NCI-H1436 treated with DMSO at 0.1 percent for 48 hours (cell line): ENCODE results near the gene TMEM260.

ENCODE experiments used
- DNase-seq: peaks from one replicate; lab custom pipeline; 2025; lab: John Stamatoyannopoulos, UW

The TMEM260 gene

DNA sequence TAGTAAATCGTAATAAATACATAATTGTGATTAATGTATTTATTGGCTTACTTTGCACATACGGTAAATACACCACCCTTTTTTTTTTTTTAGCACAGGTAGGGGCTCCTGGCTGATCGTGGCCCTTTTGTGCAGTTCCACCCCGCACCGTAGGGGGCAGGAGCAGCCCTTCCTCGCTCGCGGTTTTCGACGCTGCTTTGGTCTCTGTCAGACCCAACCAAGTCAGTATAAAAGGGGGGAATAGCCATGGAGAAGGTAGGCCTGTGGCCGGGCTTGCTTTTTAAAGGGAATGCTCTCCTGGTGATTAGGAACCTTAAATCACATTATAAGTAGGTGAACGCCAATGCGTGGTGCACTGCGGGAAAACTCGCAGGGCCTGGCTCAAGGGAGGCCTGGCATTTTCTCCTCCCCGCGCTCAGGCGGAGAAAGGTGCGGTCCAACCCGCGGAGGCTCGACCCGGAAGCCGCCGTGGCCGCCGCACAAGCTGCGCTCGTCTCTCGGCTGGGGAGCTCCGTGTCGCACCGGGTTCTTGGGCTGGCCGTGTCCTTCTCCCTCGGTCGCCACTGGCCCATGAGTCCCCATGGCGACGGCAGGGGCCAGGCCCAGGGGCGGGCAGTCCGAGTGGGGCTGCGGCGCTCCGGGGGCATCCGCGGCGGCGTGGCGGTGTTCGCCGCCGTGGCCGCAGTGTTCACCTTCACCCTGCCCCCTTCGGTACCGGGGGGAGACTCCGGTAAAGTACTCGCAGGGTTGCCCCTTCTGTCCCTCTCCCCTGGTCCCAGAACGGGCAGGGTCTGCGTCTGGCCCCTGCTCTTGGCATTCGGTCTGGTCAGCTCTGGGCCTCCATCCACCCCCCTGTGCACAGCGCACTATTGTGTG lies at the start of gene TMEM260:
Gene TMEM260 (plus strand): TSS at position 454 of the 876 bp plus-strand sequence. CDS start 117 bp downstream, at position 571.
- DNase-seq, result peak; percentile 61

DNA sequence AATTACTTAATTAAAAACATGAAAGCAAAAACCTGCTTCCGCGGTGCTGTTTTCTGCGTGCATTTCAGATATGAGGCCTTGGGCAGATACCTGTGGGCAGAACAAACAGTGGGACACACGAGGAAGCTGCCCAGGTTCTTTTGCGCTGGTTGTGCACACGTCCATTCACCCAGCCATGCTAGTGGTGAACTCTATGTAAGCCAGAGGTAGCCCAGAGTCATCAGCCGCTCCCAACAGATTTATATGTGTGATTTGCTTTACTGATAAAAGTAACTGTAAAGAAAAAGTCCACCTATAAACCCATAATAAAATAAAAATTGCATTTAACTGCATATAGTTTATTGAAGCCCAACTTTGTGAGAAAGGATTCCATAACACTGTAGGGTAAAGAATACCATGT lies 47.1 kb upstream of the TMEM260 start:
- no peak for DNase-seq

DNA sequence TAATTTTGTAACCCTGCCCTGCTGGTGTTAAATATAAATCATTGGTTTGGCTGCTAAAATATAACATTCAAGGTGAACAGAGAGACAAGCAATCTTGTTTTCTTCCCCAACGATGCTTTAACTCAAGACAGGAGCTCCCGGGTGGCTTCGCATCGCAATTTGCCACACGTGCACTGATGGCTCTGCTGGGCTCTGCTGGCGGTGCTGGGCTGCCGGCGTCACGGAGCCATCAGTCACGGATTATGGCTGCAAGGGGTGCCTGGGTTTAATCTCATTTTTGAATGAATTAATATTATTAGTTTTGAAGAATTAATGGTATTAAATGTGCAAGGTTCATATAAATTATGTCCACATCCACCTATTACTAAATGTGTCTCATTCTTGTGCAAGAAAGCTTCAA lies 44.9 kb upstream of the TMEM260 start:
- no peak for DNase-seq

DNA sequence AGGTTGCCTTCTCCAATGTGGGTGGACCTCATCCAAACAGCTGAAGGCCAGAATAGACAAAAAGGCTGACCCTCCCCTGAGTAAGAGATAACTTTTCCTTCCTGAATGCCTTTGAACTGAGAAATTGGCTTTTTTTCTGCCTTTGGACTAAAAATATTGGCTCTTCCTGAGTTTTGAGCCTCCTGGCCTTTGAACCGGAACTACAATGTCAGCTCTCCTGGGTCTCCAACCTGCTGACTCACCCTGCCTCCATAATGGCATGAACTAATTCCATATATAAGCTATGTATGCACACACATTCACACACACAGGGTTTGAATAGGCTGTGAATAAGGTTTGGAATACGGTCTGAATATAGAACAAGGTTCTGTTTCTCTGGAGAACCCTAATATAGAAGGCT lies 39.7 kb upstream of the TMEM260 start:
- DNase-seq, result no peak

DNA sequence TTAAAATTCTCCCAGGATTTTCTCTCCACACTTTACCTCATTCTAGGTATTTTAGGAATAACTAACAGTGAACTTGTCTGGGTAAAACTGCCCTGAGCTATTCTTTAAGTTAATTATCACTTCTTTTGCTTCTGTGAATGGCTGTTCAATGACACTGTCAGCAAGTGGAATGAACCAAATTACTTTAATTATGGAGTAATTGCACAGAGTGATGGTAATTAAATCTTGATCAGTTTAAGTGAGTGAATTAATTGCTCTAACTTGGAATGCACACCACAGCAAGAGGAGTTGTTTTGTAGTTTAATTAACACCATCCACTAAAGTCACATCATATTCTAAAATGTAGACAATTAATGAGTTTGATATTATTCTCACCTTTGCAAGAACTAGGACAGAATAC lies 36.2 kb upstream of the TMEM260 start:
- DNase-seq, result no peak

DNA sequence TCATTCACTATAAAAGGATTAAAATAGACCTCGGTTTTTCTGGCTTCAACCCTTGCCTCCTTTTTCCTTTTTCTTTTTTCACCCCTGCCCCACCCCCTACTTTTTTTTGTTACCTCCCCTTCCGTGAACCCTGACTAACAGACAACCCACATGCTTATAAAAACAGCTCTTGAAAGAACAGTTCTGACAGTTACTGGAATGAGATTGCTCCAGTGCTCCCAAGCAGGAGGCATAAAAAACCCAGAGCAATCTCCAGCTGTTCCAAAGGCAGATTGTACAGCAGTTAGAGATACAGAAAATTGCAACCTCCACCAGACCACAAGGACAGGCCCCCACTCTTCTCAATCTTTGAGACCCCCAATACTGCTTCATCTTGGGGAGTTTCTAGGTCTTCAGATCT lies 29.9 kb upstream of the TMEM260 start:
- DNase-seq, result no peak

DNA sequence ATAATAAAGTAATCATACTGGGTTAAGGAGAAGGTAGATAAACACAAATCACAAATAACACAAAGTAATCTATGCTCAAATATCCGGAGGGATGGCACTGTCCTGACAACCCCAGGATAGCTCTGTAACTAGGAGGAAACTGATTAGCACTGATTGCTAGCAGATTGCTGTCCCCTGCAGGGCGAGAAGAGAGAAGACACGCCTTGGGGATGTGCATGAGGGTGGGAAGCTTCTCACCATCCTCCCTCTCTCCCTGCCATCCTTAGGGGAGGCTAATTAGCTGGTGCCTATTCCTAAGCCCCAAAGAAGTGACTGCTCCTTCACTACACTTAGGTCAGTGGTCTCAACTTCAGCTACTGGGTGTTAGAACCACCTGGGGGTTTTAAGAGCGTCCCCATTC lies 27.0 kb upstream of the TMEM260 start:
- DNase-seq, result no peak

DNA sequence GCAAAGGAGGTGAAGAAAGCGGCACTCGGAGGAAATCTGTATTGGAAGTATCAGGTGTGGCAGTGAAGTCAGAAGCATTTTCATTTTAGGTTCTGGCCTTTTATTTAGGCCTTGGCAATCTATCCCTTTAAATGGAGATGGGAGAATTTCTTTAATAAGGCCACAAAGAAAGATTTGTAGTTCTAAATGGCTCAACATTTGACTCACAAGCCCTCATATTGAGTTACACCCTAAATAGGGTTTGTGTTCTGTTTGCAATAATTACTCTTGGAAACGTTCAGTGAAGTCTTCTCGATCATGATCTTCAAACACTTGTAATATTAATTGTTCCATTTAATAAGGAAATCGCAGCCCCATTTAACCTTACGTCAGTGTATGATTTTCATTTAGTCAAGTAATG lies 25.3 kb upstream of the TMEM260 start:
- DNase-seq, result no peak

DNA sequence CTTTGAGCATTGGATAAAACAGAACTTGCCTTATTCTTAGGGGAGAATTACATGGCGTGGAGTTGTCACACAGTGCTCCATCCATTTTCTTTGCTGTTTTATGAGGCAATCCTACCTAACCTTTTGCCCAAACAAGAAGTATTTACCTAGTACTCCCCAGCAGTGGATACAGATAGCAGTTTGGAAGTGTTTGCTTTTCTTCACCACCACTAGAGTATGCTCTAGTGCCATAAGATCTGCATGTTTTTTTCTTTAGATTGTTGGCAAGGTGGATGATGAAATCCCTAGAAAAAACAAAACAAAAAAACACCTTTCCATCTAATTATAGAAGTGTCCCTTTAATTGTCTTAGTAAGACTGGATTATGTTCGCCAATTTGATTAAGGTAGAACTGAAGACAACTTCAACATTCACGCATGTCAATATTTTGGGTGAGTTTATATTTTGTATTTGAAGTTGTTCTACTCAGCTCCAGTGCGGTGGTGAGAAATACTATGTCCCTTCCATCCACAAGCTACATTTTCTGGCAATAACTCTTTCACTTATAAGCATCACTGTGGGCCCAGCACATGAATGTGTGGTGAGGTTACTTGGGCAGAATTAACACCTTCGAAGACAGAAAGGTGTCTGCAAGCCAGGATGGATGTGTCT lies 23.6 kb upstream of the TMEM260 start:
- DNase-seq, result peak; percentile 32

DNA sequence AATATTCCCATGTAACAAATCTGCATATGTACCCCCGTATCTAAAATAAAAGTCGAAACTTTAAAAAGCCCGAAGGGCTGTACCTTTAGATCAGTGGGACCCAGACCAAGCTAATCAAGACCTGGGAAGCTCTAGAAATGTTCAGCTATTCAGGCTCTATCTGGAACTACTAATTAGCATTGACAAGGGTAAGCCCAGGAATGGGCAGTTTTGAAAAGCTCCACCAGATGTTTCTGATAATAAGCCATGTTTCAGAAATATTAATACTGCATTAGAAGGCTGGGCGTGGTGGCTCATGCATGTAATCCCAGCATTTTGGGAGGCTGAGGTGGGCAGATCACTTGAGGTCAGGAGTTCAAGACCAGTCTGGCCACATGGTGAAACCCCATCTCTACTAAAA lies 20.4 kb upstream of the TMEM260 start:
- DNase-seq, result no peak

DNA sequence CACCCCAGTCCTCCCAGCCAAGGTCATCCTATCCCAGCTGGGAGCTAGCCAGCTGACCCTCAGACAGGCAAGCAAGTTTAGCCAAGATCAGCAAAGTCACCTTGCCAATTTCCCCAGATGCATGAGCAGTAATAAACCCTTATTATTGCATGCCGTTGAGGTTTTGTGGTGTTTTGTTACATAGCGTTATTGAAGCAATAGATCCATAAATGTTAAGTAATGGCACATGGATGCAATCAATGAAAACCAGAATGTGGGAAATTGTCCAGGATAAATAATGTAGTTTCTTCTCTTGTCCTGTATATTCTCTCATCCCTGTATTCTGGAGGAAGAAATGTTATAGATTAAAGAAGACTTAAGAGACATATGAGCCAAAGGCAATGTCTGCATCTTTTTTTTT lies 18.0 kb upstream of the TMEM260 start:
- DNase-seq, result no peak

DNA sequence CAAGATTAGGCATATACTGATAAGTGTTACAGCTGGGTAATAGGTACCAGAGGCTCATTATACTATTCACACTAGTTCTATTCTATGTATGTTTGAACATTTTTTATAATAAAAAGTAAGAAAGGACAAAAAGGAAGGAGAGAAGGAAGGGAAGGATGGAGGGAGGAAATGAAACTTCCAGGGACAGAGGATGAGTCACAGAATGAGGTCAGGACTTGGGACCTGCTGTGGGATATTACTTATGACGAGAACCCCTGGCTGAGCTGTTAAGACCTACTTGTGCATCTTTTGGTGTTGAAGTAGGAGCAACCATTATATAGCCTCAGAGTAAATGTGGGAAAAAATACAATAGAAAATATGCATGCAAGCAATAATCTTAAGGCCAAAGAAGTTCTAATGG lies 16.7 kb upstream of the TMEM260 start:
- no peak for DNase-seq

DNA sequence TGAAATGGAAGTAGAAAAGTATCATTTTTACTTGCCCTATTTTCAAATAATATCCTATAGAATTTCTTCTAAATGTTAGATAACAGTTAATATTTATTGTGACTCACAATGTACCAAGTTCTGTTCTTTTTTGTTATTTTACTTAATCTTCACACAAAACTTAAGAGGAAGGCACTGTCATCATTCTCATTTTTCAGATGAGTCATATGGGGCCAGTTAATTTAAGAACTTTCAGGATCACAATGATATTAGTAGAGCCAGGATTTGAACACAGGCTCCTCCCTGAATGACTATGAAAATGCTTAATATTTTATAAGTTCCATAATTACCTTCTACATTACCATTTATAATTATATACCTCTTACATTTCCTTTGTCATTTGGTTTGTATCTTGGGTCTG lies 10.4 kb upstream of the TMEM260 start:
- no peak for DNase-seq

DNA sequence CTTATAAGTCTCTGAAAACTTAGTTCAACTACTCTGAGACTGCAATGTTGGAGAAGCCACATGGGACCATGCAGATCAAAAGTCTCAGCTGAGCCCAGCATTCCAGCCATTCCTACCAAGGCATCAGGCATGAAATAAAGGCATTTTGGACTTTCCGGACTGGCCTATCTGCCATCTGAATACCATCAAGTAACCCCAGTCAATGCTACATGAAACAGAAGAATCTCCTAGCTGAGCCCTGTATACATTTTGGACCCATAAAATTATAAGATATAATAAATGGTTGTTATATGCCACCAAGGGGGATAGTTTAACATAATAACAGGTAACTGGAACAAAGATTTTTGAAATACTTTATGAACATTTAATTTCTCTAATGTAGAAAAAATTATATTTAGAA lies 9.3 kb upstream of the TMEM260 start:
- DNase-seq, result no peak

DNA sequence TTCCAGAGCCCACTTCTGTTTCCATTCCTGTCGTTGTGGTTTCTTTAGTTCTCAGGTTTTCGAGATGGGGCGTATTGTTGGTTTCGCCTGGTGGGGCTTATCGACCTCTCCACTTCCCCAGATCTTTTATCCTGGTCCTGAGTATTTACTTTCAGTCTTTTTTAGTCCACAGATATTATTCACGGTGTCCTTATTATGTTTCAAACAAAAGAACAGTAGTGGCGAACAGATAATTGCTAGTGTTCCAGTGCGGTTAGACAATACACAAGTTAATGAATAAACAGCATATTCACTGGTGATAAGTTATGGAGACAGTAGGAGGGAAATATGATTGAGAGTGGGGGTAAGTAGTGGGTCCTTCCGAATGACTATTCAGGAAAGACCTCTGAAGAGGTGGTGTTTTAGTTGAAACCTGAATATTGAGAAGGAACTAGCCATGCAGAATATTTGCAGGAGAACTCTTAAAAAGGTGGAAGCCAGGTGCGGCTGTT lies 668 bp downstream of the TMEM260 start:
- no peak for DNase-seq

DNA sequence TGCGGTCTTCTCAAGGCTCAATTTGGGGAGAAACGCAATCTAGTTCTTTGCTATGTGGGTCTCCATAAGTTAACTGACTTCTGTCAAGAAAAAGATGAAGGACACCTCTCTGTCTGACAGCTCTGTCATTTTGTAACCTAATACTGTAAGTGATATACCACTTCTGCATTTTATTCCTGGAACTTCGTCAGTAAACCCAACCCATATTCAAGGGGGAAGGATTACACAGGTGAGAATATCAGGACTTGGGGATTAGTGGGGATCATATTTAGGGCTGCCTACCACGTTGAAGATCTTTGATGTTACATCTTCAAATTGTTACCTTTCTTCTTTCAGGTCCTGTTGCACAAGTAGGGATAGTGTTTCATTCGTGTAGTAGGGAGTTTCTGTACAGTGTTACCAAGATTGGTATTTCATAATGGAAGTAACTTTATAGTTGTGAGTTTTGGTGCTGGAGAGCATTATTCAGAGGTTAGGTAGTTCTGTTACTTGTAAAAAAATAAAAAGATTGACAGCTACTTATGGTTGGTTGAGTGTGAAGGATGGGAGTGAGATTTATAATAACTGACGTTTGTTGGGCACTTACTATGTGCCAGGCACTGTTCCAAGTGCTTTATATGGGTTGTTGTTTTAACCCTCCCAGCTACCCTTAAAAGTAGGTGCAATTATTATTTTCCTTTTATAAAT lies 1.6 kb downstream of the TMEM260 start:
- DNase-seq, result no peak

DNA sequence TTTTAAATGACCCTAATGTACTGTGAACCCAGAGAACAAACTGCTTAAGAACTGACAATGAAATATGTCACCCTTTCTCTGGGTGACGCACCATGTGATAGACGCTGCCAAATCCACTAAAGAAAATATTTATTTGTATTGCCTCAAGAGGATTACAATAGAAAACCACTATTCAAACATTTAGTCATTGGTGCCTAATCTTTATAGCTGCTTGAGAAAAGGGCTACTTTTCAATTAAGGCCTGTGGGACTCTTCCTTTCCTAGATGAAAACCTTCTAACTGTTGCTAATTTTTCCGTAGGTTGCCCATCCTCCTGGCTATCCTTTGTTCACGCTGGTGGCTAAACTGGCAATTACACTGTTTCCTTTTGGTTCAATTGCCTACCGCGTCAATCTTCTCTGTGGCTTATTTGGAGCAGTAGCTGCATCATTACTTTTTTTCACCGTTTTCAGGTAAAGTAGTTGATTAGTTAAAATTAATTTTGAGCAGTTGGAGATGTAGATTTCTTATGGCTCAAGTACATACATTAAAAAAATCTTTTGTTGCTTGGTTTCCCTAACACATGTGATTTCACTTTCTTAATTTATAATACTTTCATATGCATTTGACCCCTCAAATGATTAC lies 6.0 kb downstream of the TMEM260 start:
- peak; percentile 34 for DNase-seq

DNA sequence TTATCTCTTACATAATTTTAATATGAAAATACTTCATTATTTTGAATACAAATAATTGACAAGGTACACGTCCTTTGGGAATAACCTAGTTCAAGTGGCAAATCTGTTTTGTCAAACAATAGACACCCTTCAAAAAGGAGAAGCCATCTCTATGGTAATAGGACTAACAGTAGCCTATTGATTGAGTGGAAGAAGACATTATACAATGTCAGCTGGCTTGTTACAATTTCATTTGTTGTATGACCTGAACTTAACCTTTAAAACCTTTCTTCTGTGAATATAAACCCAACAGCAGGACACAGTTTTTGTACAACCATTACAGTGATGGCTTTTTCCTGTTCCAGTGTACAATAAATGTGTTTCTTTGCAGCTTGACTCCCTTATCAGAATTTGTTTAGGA lies 8.1 kb downstream of the TMEM260 start:
- no peak for DNase-seq

DNA sequence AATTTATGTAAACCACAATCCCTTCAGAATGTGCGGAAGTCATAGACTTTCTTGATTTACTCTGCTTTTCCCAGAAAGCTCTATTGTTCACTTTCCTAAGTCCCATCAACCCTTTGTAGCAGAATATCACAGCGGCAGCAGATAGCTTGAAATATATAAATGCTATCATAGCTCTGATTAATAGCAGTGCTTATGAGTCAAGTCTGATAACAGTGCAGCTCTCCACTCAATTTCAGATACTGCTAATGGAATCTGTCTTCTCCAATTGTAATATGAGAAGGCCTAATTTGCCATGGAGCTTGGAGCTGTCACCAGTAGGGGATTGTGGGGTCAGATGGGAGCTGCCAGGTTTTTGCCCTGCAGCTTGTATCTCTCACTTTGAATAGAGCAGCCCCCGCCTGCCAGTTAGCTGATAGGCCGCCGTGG lies 10.9 kb downstream of the TMEM260 start:
- DNase-seq, result no peak

DNA sequence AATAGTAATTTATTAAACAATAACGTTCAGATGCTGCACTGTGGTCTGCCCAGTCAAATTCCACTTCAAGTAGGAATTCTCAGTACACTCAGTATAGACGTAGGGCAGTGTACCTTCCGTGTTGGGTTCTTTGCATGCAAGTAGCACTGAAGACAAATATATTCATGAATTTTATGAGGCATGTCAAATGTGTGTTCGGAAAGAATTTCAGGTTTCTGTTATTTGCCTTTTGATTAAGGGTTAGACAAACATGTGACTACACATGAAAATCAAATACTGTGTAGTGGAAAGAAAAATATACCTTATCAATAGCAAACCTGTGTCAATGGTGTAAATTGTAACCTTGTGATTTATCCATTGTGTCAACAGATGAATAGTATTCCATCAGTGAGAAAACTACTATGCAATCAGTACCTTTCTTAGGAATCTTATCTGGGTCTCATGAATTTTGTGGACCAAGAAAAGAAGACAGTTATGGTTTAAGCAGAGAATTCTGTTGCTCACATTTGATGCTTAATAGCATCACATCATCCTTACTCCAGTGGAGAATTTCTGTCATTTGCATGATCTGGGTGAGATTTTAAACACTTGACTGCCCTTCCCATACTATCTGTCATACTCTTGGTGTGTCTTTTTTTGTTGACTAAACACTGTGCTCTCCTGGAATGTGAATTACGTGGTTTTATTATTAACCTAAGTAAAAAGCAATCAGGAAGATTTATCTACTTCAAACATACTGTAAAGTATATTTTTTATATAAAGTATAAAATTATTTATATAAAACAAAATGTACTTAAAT lies 13.3 kb downstream of the TMEM260 start:
- DNase-seq, result no peak

DNA sequence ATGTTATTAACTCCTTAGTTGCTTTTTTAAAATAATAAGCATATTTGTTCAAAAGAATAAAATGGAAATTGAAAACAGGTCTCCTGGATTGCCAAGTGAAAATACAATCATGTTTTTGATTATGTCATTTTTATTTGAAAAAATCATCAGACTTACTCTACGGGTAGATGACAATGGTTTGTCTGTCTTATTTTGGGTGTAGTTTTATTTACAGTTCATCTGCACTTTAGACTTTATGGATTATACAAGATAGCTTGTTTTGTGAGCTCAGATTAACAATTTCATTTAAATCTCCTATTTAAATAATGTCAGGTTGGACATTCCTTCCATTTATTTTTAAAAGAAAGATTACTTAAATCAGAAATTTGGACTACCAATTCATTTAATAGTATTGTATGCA lies 14.8 kb downstream of the TMEM260 start:
- DNase-seq, result no peak

DNA sequence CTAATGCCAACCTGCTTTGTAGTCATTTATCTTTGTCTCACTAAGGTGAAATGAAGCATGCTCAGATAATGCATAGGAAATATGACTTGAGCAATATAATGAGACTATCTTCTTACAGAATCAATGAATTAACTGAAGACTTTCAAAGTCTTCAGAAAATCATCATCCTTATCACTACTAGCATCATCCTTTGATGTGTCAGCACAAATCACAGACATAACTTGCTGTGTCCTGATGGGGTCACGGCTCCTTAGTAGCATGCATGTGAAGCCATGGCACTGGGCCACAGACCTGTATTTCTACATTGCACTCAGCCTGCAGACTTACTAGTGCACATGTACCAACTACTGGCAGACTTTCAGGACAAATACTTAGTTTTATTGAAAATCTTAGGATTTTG lies 18.9 kb downstream of the TMEM260 start:
- DNase-seq, result no peak
